ENCODE data around the gene HLA-DOA. TPM values are rescaled to one million over a fixed set of nuclear protein-coding genes. Genes with fewer than 3 reads are reported as not detected.

HLA-DOA gene
- polyA plus RNA-seq (ENCODE audit: low read depth in 6 of 6): 100 to 1,000 TPM; 219 to 598 (median 388) TPM

- no peaks in the 10 kb centered on the region for H3K27me3 Mint-ChIP-seq
- H3K4me3 Mint-ChIP-seq: peak within 1 kb of the TSS; percentile 89 to 100 (median 98)
- DNase-seq: peak; percentile 84
- ATAC-seq (ENCODE audit: low read depth in 2 of 2): peak; percentile 94
- peak within 1 kb of the TSS; percentile 95 to 99 (median 98) for H3K27ac Mint-ChIP-seq
- H3K4me1 Mint-ChIP-seq: peaks cover 42 to 63% (median 45%) of the 10 kb centered on the region in 3 donors
- H3K36me3 Mint-ChIP-seq: peaks cover 6 to 38% of the 10 kb centered on the region in 2 donors
- no peaks in the 10 kb centered on the region for H3K9me3 Mint-ChIP-seq
These were observed at the start of gene HLA-DOA for GRCh38 chr6:33008944-33009861. TSS of gene HLA-DOA (minus strand) at chr6:33009591.

GRCh38 chr6:33057222-33058150 lies 48.1 kb upstream of the HLA-DOA start:
- peak; percentile 77 to 82 for ATAC-seq (ENCODE audit: low read depth in 2 of 2)
- no peaks in the 10 kb centered on the region for H3K27me3 Mint-ChIP-seq
- peak overlapping the region; percentile 84 to 98 (median 96) for H3K27ac Mint-ChIP-seq
- peak overlapping the region; percentile 21 to 83 (median 65) for H3K4me3 Mint-ChIP-seq
- peaks cover 21 to 40% (median 31%) of the 10 kb centered on the region in 3 donors for H3K4me1 Mint-ChIP-seq
- peaks cover 0 to 10% of the 10 kb centered on the region in 2 donors for H3K36me3 Mint-ChIP-seq
- H3K9me3 Mint-ChIP-seq: peaks cover 0 to 22% (median 8%) of the 10 kb centered on the region in 7 donors
- DNase-seq: peak; percentile 52

- DNase-seq: no peak
- Mint-ChIP-seq H3K4me1 (peaks cover 26 to 47% (median 36%) of the 10 kb centered on the region in 3 donors), H3K27me3 (no peaks in the 10 kb centered on the region), H3K36me3 (peaks cover 6 to 7% of the 10 kb centered on the region in 2 donors), H3K27ac (peak overlapping the region in 1 of 6 donors; percentile 54), H3K9me3 (peaks cover 0 to 10% (median 1%) of the 10 kb centered on the region in 7 donors), H3K4me3 (no peak overlapping the region)
- no peak for ATAC-seq (ENCODE audit: low read depth in 2 of 2)
These were observed 43.8 kb upstream of the HLA-DOA start for GRCh38 chr6:33053230-33053629.

GRCh38 chr6:33052627-33053026 lies 43.2 kb upstream of the HLA-DOA start:
- DNase-seq: no peak
- peaks cover 20 to 41% (median 30%) of the 10 kb centered on the region in 3 donors for H3K4me1 Mint-ChIP-seq
- ATAC-seq (ENCODE audit: low read depth in 2 of 2): no peak
- peaks cover 0 to 5% (median 1%) of the 10 kb centered on the region in 7 donors for H3K9me3 Mint-ChIP-seq
- no peak overlapping the region for H3K4me3 Mint-ChIP-seq
- H3K36me3 Mint-ChIP-seq: peaks cover 6 to 7% of the 10 kb centered on the region in 2 donors
- H3K27ac Mint-ChIP-seq: no peak overlapping the region
- no peaks in the 10 kb centered on the region for H3K27me3 Mint-ChIP-seq

GRCh38 chr6:33050014-33050810 lies 40.8 kb upstream of the HLA-DOA start:
- H3K9me3 Mint-ChIP-seq: peaks cover 0 to 5% (median 1%) of the 10 kb centered on the region in 7 donors
- peaks cover 6 to 15% of the 10 kb centered on the region in 2 donors for H3K36me3 Mint-ChIP-seq
- peak overlapping the region in 2 of 8 donors; percentile 1 to 42 for H3K4me3 Mint-ChIP-seq
- ATAC-seq (ENCODE audit: low read depth in 2 of 2) (peak; percentile 49 to 55), DNase-seq (no peak)
- H3K27me3 Mint-ChIP-seq: no peaks in the 10 kb centered on the region
- H3K4me1 Mint-ChIP-seq: peaks cover 13 to 28% (median 24%) of the 10 kb centered on the region in 3 donors
- peak overlapping the region in 2 of 6 donors; percentile 28 to 59 for H3K27ac Mint-ChIP-seq

- ATAC-seq (ENCODE audit: low read depth in 2 of 2) (peak in 1 of 2 donors; percentile 41), DNase-seq (no peak)
- H3K4me1 Mint-ChIP-seq: peaks cover 13 to 28% (median 28%) of the 10 kb centered on the region in 3 donors
- H3K9me3 Mint-ChIP-seq: peaks cover 0 to 5% (median 2%) of the 10 kb centered on the region in 7 donors
- peak overlapping the region in 4 of 6 donors; percentile 28 to 75 (median 52) for H3K27ac Mint-ChIP-seq
- peak overlapping the region in 1 of 8 donors; percentile 67 for H3K4me3 Mint-ChIP-seq
- no peaks in the 10 kb centered on the region for H3K27me3 Mint-ChIP-seq
- H3K36me3 Mint-ChIP-seq: peaks cover 6 to 15% of the 10 kb centered on the region in 2 donors
These were observed 40.1 kb upstream of the HLA-DOA start for GRCh38 chr6:33049323-33050013.

- Mint-ChIP-seq H3K4me3 (no peak overlapping the region), H3K27me3 (no peaks in the 10 kb centered on the region), H3K27ac (no peak overlapping the region), H3K4me1 (peaks cover 0 to 3% (median 2%) of the 10 kb centered on the region in 3 donors), H3K9me3 (peaks cover 5 to 28% (median 15%) of the 10 kb centered on the region in 7 donors), H3K36me3 (peaks cover 11 to 13% of the 10 kb centered on the region in 2 donors)
- DNase-seq (no peak), ATAC-seq (ENCODE audit: low read depth in 2 of 2) (no peak)
These were observed 30.8 kb upstream of the HLA-DOA start for GRCh38 chr6:33040157-33040556.

- Mint-ChIP-seq H3K4me1 (peaks cover 4 to 22% (median 12%) of the 10 kb centered on the region in 3 donors), H3K36me3 (peaks cover 18 to 25% of the 10 kb centered on the region in 2 donors), H3K9me3 (peaks cover 10 to 31% (median 25%) of the 10 kb centered on the region in 7 donors), H3K4me3 (no peak overlapping the region), H3K27ac (peak overlapping the region in 1 of 6 donors; percentile 100), H3K27me3 (no peaks in the 10 kb centered on the region)
- DNase-seq (no peak), ATAC-seq (ENCODE audit: low read depth in 2 of 2) (no peak)
These were observed 27.1 kb upstream of the HLA-DOA start for GRCh38 chr6:33036535-33036934.

GRCh38 chr6:33034554-33034953 lies 25.2 kb upstream of the HLA-DOA start:
- Mint-ChIP-seq H3K27ac (peak overlapping the region; percentile 88 to 100 (median 94)), H3K27me3 (no peaks in the 10 kb centered on the region), H3K4me1 (peaks cover 22 to 42% (median 32%) of the 10 kb centered on the region in 3 donors), H3K4me3 (no peak overlapping the region), H3K9me3 (peaks cover 10 to 31% (median 25%) of the 10 kb centered on the region in 7 donors), H3K36me3 (peaks cover 18 to 25% of the 10 kb centered on the region in 2 donors)
- DNase-seq (no peak), ATAC-seq (ENCODE audit: low read depth in 2 of 2) (no peak)

- peaks cover 3 to 22% (median 15%) of the 10 kb centered on the region in 7 donors for H3K9me3 Mint-ChIP-seq
- ATAC-seq (ENCODE audit: low read depth in 2 of 2) (no peak), DNase-seq (no peak)
- peaks cover 47 to 79% (median 61%) of the 10 kb centered on the region in 3 donors for H3K4me1 Mint-ChIP-seq
- H3K4me3 Mint-ChIP-seq: peak overlapping the region; percentile 61 to 96 (median 88)
- H3K36me3 Mint-ChIP-seq: peaks cover 9 to 13% of the 10 kb centered on the region in 2 donors
- H3K27ac Mint-ChIP-seq: peak overlapping the region; percentile 100
- no peaks in the 10 kb centered on the region for H3K27me3 Mint-ChIP-seq
These were observed 20.9 kb upstream of the HLA-DOA start for GRCh38 chr6:33030245-33030644.

- Mint-ChIP-seq H3K9me3 (peaks cover 3 to 15% (median 8%) of the 10 kb centered on the region in 7 donors), H3K4me1 (peaks cover 47 to 81% (median 67%) of the 10 kb centered on the region in 3 donors), H3K36me3 (peaks cover 2 to 6% of the 10 kb centered on the region in 2 donors), H3K27ac (peak overlapping the region; percentile 100), H3K4me3 (peak overlapping the region; percentile 61 to 96 (median 88)), H3K27me3 (no peaks in the 10 kb centered on the region)
- DNase-seq: peak; percentile 90
- ATAC-seq (ENCODE audit: low read depth in 2 of 2): peak; percentile 79
These were observed 20.2 kb upstream of the HLA-DOA start for GRCh38 chr6:33029328-33030184.
